ENCODE results near the gene DAB2IP. TPM values are rescaled to one million over a fixed set of nuclear protein-coding genes. Genes with fewer than 3 reads are reported as not detected.
"Not testable (repeated sequence)": the region's sequence is repeated elsewhere in the genome, so short reads cannot be mapped to it uniquely, and the experiment has no call there.

Gene DAB2IP
- polyA plus RNA-seq, 3 donors = 37.9 to 51.6 (median 38.7) TPM

- no peak for DNase-seq (ENCODE audit: extremely low read depth in 1 of 11, low read depth in 9 of 11, low spot score in 4 of 11)
These were observed 79.7 kb downstream of the DAB2IP start for GRCh38 chr9:121731090-121731489.

GRCh38 chr9:121731919-121732318, 80.5 kb downstream of the DAB2IP start:
- DNase-seq (ENCODE audit: extremely low read depth in 1 of 11, low read depth in 9 of 11, low spot score in 4 of 11) = no peak

DNA sequence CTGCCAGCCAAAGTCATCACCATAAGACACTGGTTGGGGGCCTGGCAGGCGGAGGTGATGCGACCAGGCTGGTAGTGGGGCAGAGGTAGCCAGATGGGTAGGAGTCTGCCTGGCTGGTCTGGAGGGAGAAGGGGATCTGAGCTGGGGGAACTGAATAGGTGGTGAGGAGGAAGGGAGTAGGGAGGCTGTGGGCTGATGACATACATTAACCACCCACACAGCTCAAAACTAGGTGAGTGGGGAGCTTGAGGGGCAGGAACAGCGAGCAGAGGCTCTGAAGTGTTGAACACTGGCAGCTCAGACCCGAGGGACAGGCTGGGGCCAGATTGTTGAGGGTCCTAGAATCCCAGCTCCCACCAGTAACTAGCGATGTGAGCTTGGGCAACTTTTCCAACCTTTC, 81.0 kb downstream of the DAB2IP start:
- no peak for DNase-seq (ENCODE audit: extremely low read depth in 1 of 11, low read depth in 9 of 11, low spot score in 4 of 11)

DNA sequence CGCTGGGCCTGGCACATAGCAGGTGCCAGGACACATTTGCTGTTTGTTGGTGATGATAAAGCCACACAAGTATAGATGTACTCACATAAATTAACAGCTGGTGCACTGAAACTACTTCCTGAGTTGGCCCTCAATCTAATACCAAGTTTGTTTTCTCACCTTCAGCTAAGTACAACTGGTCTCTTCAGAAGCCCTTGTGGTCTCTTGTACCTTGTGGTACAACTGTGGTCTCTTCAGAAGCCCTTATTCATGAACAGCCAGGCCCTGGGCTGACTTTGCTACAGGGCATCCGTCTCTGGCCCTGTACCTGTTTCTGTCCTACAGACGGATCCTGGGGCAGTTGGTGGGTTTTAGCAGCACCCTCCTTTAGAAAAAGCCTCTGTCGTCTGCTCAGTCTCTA, 81.5 kb downstream of the DAB2IP start:
- DNase-seq (ENCODE audit: extremely low read depth in 1 of 11, low read depth in 9 of 11, low spot score in 4 of 11) = no peak

DNA sequence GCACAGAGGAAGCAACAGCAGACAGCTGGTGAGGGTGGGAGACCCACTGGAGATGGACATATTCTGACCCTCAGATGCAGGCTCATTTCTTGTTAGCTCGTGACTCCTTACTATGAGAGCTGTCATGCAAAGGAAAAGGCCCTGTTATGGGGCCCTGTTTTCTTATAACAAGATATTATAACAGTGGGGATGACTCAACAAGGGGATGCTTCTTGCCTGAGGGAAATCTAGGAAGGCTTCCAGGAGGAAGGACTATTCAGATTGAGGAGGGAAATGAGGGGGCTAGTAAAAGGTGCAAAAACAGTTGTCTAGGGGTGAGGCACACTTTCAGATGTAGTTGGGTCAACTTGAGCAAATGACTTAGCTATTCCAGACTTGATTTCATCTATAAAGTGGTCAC, 83.0 kb downstream of the DAB2IP start:
- DNase-seq (ENCODE audit: extremely low read depth in 1 of 11, low read depth in 9 of 11, low spot score in 4 of 11) = no peak

- DNase-seq (ENCODE audit: extremely low read depth in 1 of 11, low read depth in 9 of 11, low spot score in 4 of 11) = no peak
These were observed 83.8 kb downstream of the DAB2IP start for GRCh38 chr9:121735065-121735792.

DNA sequence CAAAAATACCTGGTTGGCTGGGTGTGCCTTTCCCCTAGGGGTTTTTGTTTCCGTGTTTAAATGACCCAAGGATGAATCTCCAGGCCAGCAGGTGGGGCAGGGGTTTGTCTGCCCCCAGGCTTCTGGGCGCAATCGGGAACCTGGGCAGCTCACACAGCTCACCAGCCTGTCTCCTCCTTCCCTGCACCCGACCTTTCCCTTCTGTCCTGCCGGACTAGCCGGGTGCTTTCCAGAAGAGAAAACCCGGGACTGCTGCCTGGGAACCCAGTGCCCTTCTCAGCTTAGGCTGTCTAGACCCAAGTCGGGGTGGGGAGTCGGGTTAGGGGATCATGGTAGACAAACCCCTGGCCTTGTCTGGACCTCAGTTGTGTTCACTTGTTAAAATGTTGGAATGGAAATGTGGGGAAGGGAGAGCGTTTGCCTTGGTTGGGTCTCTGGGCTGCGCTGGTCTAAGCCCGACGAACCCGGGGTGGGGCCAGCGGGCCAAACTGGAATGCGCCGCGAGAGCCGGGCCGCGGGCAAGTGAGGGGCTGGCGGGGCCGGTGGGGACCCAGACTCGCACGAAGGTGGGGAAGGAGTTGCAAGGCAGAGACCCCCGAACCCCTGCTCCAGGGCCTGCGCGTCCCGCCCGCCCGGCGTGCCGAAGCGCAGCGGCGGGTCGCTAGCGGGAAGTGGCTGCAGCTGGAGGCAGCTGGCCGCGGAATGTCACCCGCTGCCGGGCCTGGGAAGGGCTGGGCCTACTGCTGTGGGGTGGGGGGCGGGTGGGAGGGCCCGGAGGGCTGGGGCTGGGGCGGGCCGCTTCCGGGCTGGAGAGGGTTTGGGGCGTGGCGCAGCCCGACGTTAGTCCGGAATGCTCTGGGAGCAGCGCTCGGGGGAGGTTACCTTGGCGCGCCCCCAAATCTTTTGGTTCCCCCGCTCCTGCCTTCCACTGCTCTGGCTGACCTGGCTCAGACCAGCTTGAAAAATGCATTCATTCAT, 84.6 kb downstream of the DAB2IP start:
- DNase-seq (ENCODE audit: extremely low read depth in 1 of 11, low read depth in 9 of 11, low spot score in 4 of 11) = peak in 8 of 11 donors; percentile 65 to 81 (median 70)

DNA sequence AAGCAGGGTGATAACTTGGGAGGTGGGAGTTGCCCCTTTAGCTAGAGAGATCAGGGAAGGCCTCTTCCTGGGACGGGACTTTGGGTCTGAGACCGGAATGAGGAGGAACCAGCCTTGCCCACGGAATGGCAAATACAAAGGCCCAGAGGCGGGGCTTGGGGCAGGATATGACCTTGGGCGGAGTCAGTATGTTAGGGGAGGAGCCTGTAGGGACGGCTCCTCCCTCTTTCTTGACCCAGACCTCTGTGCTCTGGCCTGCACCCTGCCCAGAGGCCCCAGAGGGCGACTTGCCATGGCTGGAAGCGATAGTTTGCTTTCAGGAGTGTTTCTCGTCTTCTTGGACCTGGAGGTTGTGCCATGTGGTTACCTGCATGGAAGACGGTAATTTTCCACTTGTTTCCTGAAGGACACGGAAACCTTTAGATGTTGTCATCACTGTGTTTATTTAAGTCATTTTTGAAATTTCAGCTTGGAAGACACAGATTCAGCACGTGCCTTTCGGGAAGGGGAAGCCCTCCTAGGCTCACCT, 85.6 kb downstream of the DAB2IP start:
- DNase-seq (ENCODE audit: extremely low read depth in 1 of 11, low read depth in 9 of 11, low spot score in 4 of 11) = no peak

DNA sequence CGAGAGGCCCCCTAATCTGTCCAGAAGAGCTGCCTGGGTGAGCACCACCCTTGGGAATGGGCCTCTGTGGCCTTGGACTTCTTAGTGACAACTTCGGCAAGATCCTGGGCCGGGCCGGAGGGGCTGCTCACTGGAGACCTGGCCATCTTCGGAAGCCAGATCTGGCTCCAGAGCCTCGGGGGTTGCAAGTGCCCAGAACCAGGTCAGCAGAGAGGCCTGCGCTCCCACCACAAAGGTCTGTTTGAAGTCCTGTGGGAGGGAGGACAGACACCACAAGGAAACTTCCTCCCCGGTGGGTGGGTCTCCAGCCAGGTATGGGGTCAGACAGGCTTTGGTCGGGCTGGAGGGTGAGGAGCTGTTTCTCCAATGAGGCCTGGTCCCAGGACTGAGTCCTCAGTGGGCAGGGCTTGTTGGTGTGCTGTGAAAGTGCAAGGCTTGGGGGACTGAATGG, 86.1 kb downstream of the DAB2IP start:
- DNase-seq (ENCODE audit: extremely low read depth in 1 of 11, low read depth in 9 of 11, low spot score in 4 of 11) = no peak

DNA sequence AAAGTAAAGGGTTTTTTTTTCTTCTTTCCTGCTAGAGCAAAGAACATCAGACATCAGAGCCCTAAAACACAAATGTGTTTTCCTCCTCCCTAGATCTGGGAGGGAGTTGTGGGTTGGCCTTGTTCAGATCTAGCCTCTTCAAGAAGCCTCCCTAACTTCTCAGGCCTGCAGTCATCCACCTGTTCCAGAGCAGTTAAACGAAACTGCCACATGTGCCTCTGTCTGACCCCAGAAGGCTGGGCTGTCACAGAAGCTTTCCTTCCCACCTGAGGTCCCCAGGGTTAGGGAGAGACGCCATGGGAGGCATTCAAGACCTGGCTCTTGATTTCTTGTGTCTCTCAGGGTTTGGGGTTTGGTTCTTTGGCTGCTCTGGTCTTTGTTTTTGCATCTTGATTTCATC, 87.0 kb downstream of the DAB2IP start:
- DNase-seq (ENCODE audit: extremely low read depth in 1 of 11, low read depth in 9 of 11, low spot score in 4 of 11) = no peak

DNA sequence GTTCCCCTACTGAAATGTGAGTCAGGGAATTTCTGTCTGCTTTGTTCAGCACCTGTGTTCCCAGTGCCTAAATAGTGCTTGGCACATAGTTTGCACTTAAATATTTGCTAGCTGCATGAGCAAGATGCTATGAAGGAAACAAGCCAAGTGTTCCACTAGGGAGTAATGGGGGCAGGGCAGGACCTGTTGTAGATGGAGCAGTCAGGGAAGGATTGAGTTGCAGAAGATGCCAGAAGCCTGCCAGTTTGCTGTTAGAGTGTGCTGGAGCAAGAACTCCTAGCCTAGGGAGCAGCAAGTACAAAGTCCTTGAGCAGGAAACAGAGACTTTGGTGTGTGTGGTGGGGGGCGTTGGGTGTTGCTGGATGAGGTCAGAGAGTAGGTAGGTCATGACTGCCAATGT, 87.5 kb downstream of the DAB2IP start:
- no peak for DNase-seq (ENCODE audit: extremely low read depth in 1 of 11, low read depth in 9 of 11, low spot score in 4 of 11)

DNA sequence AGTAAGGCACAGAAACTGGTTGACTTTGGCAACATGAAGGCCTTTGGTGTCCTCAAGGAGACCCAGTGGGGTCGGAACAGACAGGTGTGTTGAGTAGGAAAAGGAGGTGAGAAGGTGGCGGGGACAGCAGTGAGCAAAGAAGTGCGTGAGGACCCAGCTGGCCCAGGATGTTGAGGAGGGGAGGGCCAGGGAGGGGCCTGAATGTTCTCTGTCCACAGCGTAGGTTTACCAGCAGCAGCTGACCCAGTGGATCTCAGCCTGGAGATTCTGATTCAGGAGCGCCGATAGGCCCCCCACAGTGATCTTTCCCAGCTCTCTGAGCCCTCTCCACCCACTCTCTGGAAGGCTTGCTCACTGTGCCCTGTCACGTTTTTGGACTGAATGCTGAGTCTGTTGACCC, 88.5 kb downstream of the DAB2IP start:
- no peak for DNase-seq (ENCODE audit: extremely low read depth in 1 of 11, low read depth in 9 of 11, low spot score in 4 of 11)

GRCh38 chr9:121741228-121741918, 89.9 kb downstream of the DAB2IP start:
- DNase-seq (ENCODE audit: extremely low read depth in 1 of 11, low read depth in 9 of 11, low spot score in 4 of 11) = no peak

- DNase-seq (ENCODE audit: extremely low read depth in 1 of 11, low read depth in 9 of 11, low spot score in 4 of 11) = not testable (repeated sequence)
These were observed 90.5 kb downstream of the DAB2IP start for GRCh38 chr9:121741919-121742283.

GRCh38 chr9:121742923-121743322, 91.5 kb downstream of the DAB2IP start:
- DNase-seq (ENCODE audit: extremely low read depth in 1 of 11, low read depth in 9 of 11, low spot score in 4 of 11) = no peak

GRCh38 chr9:121743441-121744001, 92.1 kb downstream of the DAB2IP start:
- peak in 10 of 11 donors; percentile 36 to 73 (median 53) for DNase-seq (ENCODE audit: extremely low read depth in 1 of 11, low read depth in 9 of 11, low spot score in 4 of 11)

DNA sequence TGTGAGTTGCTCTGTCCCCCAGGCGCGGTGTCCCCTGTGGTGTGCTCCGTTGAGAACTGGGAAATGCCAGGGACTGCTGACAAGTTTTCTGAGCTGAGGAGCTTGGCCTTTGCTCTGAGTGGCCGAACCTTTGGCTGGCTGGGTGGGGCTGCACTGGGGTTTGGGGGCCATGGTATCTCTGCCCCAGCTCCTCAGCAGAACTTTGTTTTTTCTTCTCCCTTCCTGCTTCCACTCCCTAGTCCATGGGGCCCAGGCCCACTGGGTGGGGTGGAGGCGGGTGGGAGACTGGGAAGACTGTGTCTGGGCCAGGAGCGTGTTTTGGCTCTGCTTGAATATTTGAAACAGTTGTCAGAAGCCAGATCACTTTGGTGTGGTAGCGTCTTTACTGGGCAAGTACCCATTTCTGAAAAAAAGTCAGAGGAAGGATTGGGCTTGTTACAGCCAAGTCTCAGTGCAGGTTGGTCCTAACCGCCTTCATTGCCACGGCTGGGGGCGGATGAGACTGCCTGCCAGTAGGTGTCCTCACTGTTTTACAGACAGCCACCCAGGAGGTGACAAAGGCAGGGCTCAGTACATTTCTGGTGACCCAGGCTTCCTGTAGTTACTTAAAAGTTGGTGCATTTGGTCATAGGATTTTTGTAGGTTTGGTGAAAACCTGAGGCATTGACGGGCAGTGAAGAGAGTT, 92.7 kb downstream of the DAB2IP start:
- peak in 1 of 11 donors; percentile 46 for DNase-seq (ENCODE audit: extremely low read depth in 1 of 11, low read depth in 9 of 11, low spot score in 4 of 11)

- no peak for DNase-seq (ENCODE audit: extremely low read depth in 1 of 11, low read depth in 9 of 11, low spot score in 4 of 11)
These were observed 93.4 kb downstream of the DAB2IP start for GRCh38 chr9:121744687-121745395.
